ENCODE measurements around the gene DNMBP.
"Not testable (repeated sequence)": the region's sequence is repeated elsewhere in the genome, so short reads cannot be mapped to it uniquely, and the experiment has no call there.

Gene DNMBP

DNA sequence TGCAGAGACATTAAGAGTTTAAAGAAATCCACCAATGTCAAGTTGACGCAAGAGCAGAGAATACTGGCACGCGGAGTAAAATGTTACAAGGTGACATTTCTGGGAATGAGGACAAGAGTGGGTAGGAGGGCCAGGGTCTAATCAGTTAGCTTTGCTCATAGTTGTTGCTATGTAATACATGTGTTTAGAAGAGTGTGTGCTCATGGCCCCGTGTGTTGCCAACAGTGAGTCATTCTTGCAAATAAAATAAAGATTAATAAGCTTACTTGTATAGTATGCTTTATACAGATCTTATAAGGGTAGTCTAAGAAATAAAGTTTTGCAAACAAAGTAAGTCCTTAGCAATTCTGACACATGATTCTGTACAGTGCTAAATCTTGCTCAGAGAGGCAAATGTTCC, 64.5 kb downstream of the DNMBP start:
- DNase-seq (ENCODE audit: low spot score): no peak

DNA sequence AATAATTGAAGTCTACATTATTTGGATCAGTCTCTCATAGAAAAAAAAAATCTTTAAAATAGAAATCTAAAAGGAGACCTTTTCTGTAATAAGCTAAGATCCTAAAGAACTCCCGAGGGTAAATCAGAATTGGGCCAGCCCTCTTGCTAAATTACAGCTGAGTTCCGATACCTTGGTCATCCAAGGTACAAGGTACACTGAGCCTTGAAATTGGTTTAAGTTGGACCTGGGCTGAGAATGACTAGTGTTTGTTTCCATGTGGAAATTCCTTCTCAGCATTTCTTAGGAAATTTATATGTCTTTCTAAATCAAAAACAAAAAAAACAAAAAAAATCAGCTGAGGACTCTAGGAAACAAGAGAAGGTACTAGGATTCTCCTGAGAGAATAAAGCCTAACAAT, 64.9 kb downstream of the DNMBP start:
- DNase-seq (ENCODE audit: low spot score): no peak

DNA sequence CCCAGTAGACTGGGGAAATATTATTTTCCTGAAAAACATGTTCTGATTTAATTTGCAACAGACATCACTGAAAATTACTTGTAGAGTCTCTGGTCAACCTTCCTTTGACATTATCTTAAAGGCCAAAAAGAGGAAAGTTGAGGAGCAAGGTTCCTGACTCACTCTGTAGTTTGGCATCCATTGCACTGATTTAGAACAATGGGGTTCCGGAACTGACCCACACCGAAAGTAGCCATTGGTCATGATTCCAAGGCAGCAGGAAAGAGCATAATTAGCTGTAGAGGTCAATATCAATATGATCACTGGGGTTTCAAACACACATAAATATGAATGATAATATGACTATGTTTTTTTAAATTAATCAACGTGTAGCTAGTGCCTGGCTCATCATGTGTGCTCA, 65.8 kb downstream of the DNMBP start:
- no peak for DNase-seq (ENCODE audit: low spot score)

DNA sequence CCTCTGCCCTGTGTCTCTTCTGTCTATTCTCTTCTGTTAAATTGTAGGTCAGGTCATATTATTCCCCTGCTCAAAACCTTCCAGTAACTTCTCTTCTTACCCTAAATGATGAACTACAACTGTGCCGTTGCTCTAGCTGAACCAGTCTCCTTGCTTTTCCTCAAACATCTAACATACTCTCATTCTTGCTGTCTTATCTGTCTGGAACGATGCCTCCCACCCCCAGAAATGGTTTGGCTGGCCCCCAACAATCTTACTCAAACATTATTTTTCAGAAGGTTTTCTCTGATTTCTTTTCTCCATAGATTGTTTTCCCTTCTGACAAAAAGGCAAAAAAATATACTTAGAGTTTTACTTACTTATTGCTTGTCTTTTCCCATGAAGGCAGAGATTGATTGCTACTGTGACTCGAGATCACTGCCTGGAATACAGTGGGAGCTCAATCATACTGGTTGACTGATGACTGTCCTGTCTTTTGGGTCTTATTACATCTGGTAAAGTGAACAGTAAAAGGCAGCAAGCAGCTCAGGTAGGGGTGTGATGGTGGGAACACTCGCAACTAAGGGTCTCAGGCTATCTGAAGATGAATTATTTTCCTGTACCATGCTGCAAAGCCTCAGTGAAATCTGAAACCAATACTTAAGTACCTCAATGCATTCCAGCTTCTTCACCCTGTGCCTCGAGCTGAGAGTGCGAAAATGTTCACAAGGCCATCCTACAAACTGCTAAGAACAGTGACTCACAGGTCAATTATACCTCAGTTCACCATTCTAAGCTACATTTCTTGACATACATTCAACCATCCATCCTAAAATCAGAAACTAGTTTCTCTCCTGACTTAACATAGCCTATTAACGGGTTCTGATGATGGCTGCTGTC, 67.6 kb downstream of the DNMBP start:
- no peak for DNase-seq (ENCODE audit: low spot score)

DNA sequence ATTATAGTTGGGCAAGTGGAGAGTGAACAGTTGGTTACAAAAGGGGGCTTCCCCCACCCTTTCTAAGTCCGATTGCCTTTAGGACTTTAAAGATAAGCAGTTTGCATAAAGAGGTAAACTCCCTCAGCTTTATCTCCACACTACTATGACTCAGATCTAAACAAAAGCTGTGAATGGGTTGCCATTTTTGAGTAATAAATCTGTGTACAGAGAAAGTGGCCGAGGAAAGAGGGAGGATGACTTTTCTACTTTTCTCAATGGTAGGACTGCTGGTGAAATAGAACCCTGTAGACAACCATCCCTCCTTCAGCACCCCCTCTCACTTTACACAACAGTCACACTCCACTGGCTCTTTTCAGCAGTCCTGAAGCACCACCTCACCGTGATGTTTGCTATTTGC, 71.2 kb downstream of the DNMBP start:
- DNase-seq (ENCODE audit: low spot score): no peak

DNA sequence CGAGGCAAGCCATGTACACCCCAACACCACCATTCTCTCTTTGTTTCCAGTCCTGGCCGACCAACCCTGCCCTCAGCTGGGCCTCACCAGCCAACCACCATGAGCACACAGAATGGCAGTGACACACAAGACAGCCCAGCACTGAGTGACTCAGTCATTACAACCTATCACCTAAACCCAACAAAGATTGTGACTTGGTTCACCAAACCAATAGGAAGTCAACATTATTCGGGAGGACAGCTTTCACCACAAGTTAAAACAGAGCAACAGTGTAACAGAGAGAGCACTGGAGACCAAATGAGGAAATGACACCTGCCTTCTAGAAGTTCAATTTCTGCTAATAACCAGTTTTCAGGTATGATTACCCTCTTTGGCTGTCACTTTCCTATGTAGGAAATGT, 72.1 kb downstream of the DNMBP start:
- DNase-seq (ENCODE audit: low spot score): no peak

DNA sequence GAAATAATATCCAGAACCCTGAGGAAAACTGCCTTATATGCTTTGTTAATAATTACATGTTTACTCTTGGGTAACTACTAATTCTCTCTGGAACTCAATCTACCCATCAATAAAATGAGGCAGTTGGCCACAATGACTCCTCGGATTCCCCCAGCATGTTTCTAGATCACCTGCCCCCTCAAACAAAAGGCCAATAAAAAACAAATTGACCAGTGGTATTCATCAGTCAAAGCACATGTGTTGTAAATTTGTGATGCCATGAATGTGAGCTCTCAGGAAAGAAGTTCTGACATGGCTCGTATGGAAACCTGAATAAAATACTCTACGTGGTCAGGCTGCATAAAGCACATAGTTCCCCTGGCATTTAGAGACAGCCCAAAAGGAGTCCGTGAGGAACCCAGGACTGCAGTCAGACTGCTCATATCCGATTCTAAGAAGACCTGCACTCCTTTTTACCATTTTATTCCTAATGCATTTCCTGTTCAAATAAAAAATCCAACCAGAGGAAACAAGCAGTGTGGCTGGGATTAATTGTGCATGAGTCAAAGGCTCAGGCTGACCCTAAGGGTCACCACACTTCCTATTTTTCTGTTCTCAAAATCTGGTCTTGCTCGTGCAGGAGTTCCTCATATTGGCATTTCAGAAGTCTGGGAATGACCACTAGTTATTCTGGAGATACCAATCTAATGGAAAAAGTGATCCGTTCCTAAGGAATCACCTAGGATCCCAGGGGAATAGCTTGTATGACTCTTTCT, 77.4 kb downstream of the DNMBP start:
- DNase-seq (ENCODE audit: low spot score): not testable (repeated sequence)

DNA sequence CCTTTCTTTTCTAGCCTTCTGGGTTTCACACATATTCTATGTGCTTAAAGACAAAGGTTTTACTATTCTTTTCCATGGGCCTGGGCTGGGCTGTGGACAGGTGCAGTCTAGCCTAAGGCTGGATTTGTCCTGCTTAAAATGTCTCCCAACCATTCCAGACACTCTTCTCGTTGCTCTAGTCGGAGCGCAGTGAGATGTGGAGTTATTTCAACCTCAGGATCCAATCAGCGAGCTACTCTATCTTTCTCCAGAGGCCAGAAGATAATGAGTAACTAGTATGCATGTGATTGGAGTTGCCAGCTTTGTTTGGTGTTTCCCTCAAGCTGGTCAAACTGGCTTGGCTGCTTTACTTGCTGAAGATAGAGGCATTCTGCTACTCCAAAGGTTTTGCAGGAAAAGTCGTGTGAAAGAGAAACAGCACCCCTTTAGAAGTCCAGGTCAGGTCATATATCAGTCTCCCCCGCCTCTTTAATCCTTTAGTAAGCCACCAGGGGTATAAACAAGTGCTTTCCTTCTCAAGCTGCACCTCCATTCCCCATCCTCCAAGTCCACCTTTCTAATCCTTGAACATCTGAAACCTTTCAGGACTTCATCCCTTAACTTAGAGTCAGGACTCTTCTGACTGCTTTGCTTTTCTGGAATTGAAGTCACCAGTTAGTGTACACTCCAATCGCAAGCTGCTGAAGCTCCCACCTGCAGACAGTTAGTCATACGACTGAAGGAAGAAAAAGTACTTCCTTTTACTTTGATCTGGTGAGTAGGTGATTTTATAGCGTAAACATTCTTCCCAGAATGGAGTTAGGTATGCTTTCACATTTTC, 78.8 kb downstream of the DNMBP start:
- no peak for DNase-seq (ENCODE audit: low spot score)

DNA sequence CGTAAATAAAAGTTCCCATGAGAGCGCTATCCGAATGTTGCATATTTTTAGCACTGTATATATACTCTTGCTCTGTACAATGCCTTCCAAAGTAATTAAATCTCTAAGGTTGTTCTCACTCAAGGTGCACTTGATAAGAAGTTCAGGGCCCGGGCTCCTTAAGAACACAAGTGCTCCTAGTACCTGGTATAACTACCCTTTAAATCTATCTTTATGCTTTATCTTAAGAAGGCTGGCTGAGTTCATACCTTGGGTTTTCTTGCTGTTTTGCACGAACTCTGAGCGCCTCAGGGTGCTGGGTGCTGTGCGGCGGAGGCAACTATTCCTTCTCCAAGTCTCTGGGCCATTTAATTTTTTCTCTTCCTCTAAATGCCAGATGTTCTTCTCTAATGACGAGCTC, 80.4 kb downstream of the DNMBP start:
- DNase-seq (ENCODE audit: low spot score): no peak

DNA sequence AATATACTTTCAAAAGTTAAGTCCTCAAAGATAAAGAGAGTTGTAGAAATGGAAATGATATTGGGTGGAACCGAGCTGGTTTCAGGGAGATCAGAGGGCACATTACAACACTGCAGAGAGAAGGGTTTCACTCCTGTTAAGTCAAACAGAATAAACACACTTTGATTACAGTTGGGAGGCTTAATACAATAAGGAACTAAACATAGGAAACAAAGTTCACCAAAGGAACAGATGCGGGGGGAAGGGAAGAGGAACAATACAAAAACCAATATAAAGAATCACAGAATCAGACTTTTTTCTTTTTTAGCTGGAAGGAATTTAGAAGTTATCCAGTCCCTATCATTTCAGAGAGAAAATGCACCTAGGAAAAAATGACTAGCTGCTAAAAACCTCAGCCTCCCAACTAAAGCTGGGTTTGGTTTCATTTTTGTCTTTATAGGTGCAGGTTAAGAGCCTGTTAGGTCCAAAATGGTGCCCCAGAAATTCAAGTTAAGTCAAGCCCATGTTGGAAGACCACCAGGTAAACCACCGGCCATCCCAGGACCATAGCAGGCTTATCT, 81.9 kb downstream of the DNMBP start:
- no peak for DNase-seq (ENCODE audit: low spot score)

DNA sequence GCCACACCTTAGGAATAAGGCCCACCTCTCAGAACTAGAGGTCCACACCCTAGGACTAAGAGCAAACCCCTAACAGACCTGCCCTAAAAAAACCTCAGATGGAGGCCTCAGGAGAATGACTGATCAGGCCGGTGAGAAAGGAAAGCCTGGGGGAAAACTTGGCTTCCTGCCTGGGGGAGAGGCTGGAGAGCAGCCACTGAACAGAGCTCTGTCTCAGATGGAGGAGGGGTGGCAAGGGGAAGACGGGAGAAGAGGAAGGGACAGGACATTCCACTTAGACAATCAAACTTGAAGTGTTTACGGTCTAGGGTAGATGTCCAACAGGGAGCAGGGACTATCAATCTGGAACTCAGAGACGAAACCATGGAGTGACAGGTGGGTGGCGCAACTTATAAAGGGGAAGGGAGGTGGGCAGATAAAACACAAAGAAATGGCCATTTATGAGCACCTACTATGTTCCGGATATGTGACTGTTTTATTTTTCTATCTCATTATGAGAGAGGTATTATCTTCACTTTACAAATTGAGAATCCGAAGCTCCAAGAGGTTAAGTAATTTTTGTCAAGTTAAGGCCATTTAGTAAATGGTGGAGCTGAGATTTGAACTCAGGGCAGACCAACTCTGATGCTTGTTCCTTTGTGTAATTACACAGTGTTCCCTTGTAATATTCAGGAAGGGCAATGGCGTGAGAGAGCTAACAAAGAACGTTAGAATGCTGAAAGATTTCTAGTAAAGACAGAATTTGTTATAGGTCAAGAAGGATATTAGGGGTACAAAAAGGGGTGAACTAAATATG, 82.6 kb downstream of the DNMBP start:
- no peak for DNase-seq (ENCODE audit: low spot score)

DNA sequence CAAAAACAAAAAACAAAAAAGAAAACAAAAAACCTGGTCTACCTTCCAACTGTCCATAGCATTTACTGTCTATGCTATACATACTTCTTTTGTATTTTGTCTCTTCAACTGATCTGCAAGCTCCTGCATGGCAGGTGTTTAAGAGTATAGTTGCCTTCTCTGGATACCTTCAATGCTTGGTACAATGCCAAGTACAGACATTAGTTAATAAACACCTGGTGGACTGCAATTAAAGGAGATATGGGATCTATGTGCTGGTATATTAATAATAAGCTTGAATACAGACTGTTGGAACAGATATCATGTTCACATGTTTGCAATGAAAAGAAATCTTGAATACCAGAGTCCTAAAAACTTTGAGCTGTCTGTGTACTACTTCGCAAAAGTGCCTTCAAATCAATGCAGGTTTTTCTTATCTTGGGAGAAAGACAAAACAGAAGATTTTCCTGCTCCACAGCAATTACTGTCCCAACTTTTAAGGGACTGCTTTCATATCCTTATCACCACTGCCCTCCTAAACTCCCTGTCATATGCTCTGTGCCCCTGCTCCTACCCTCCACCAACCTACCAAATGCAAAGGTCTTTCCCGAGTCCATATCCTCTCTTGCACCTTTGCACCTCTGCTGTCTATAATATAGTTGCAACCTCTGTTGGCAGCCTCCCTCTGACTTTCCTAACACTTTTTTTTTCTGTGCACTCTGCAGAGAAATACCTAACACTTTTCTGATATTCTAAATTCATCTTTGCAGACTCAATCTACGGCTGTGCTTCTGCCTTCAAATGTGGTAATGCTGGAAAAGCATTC, 85.1 kb downstream of the DNMBP start:
- no peak for DNase-seq (ENCODE audit: low spot score)

DNA sequence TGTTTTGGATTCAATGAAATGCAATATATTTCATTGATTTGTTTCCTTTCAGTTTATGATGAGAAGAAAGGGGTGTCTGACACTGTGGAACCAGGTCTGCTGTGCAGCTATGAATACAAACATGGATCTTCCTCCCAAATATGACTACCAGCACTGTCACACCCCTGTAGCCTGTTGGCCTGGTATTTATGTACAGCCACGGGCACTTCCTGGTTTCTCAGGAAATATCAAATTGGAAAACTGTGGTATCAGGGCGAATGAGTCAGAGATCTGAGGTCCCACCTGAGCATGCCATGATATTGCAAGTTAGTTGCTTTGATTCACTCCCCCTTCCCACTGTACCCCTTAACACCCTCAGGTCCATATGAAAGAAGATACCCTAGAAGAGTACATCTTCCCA, 87.8 kb downstream of the DNMBP start:
- DNase-seq (ENCODE audit: low spot score): no peak

DNA sequence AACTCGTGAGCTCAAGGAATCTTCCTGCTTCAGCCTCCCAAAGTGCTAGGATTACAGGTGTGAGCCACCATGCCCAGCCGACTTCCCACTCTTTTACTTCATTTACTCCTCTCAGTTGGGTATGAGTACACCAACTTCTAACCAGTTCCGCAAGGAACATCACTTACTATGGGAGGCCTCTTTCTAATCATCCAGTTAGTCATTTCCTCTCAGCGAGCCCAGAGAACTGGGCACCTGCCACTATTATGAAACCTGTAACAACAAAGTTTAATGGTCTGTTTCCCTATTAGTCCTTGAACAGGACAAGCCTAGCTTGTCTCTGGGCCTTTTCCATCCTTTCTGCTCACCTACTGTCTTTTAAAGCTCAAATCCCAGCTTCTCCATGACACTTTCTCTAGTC, 88.8 kb downstream of the DNMBP start:
- no peak for DNase-seq (ENCODE audit: low spot score)

DNA sequence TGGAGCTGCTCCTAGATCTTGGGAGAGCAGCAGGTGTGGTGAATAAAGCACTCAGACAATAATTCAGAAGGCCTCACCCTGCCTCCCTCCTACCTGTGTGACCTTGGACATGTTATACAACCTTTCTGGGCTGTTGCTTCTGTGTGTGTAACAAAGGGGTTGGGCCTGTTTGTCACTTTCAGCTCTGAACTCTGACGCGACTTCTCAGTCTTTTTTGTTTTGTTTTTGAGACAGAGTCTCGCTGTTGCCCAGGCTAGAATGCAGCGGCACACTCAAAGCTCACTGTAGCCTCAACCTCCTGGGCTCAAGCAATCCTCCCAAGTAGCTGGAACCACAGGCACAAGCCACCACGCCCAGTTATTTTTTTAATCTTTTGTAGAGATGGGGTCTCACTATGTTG, 89.3 kb downstream of the DNMBP start:
- no peak for DNase-seq (ENCODE audit: low spot score)

DNA sequence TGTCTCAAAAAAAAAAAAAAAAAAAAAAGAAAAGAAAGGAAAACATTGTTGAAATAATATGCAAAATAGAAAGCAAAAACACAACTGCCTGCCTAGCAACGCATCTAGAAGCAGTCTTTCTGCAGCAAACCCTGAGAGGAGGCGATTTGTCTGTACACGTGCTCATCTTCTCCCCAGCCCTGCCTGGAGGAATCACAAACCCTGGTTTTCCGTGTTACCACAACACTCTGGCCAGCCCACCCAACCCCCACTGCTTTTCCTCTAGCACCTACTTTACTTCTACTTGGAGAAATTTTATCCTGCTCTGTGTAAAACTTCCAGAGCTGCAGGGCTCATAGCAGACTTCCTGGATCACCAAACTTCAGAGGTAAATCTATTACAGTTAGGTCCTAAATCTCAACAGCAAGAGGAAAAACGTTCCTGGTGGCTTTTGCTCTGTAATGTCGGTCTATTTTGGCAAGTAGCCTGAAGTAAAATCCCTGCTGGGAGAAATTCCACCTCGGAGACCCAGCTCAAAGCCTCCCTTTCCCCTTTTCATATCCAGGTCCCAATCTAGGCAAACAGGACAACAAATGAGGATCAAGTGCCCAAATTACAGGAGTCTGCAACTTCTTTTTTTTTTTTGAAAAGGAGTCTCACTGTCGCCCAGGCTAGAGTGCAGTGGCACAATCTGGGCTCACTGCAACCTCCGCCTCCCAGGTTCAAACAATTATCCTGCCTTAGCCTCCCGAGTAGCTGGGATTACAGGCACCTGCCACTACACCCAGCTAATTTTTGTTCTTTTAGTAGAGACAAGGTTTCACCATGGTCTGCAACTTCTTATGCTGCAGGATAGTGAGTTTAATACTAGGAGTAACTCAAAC, 91.6 kb downstream of the DNMBP start:
- no peak for DNase-seq (ENCODE audit: low spot score)

DNA sequence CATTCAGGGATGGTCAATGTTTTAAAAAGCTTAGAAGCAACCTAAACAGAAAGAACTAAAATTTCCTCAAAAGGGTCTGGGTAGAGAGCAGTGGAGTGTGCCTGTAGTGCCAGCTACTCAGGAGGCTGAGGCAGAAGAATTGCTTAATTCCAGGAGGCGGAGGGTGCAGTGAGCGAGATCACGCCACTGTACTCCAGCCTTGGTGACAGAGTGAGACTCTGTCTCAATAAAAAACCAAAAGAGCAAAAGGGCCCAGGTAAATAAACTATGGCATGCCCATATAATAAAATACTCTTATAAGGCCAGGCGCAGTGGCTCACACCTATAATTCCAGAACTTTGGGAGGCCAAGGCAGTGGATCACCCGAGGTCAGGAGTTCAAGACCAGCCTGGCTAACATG, 93.0 kb downstream of the DNMBP start:
- no peak for DNase-seq (ENCODE audit: low spot score)

DNA sequence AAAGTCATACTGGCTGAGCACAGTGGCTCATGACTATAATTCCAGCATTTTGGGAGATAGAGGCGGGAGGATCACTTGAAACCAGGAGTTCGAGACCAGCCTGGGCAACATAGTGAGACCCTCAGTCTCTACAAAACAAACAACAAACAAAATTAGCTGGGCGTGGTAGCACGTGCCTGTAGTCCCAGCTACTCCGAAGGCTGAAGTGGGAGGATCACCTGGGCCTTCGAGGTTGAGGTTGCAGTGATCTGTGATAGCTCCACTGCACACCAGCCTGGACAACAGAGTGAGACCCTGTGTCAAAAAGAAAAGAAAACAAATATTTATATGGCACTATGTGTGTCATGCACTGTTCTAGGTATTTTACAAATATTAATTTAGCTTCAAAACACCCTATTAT, 94.3 kb downstream of the DNMBP start:
- no peak for DNase-seq (ENCODE audit: low spot score)

DNA sequence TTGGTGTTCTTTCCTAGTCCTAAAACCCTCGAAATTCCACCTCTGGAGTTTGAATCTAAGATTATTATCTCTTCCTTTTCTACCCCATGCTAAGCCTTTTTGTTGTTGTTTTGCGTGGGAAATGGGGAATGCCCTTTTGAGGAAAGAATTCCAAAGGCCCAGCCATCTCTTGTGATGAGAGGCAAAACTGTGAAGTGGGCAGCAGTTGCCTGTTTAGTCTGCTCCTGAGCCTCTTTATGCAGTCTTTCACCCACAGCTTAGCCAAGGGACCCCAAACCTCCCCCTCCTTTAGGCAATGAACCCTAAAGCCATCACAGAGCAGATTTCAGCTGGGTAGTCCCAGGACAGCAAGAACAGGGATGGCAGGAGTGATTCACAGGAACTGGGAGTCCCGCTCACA, 95.5 kb downstream of the DNMBP start:
- no peak for DNase-seq (ENCODE audit: low spot score)

DNA sequence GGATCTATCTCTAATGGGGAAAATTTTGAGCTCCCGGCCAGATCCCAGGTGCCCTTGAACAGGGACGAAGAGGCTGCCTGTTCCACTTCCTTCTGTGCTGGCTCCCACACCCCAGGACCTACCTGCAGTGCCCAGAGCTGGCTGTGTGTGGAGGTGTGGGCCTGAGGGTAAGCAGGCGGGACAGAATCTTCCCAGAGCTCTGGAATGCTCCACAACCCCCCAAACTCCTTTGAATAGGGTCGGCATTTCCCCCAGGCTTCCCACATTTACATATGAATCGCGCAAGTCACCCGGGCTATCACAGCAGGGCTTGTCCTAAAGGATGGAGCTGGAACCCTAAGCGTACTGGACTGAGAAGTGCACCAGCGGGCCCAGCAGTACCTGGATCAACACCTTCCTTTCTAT, 95.9 kb downstream of the DNMBP start:
- no peak for DNase-seq (ENCODE audit: low spot score)

Data from RKO (cell line).